ENCODE data around the gene CWF19L1. TPM values are rescaled to one million over a fixed set of nuclear protein-coding genes. Genes with fewer than 3 reads are reported as not detected.
"Not testable (repeated sequence)": the region's sequence is repeated elsewhere in the genome, so short reads cannot be mapped to it uniquely, and the experiment has no call there.

Gene CWF19L1
- total RNA-seq, 1 donor: 26.1 TPM

GRCh38 chr10:100282907-100283306 lies 15.5 kb upstream of the CWF19L1 start:
- Histone ChIP-seq H2AFZ (ENCODE audit: low read length) (no peak overlapping the region), H3K4me3 (ENCODE audit: insufficient read depth, low read length) (no peak overlapping the region), H4K20me1 (ENCODE audit: insufficient read depth, low read length) (peaks cover 15% of the 10 kb centered on the region), H3K4me1 (ENCODE audit: insufficient read depth, low read length) (peaks cover 18% of the 10 kb centered on the region), H3K4me2 (ENCODE audit: insufficient read depth, low read length) (no peak overlapping the region), H3K27me3 (ENCODE audit: insufficient read depth, low read length) (no peaks in the 10 kb centered on the region), H3K79me2 (ENCODE audit: insufficient read depth, low read length) (peaks cover 58% of the 10 kb centered on the region), H3K9me3 (ENCODE audit: low read depth, low read length) (no peaks in the 10 kb centered on the region), H3K36me3 (ENCODE audit: insufficient read depth, low read length) (peaks cover 48% of the 10 kb centered on the region), H3K27ac (ENCODE audit: low read depth, low read length) (no peak overlapping the region)
- no peak for TF ChIP-seq CTCF (IDR thresholded peaks at IDR 0.05; ENCODE audit: extremely low read depth, low read depth, low read length)
- DNase-seq (ENCODE audit: insufficient read length, low spot score, missing footprints): no peak

GRCh38 chr10:100276971-100277370 lies 9.5 kb upstream of the CWF19L1 start:
- H3K4me3 ChIP-seq (ENCODE audit: insufficient read depth, low read length); H4K20me1 ChIP-seq (ENCODE audit: insufficient read depth, low read length); H3K4me2 ChIP-seq (ENCODE audit: insufficient read depth, low read length); DNase-seq (ENCODE audit: insufficient read length, low spot score, missing footprints); H3K27ac ChIP-seq (ENCODE audit: low read depth, low read length); H3K27me3 ChIP-seq (ENCODE audit: insufficient read depth, low read length); H3K9me3 ChIP-seq (ENCODE audit: low read depth, low read length); H3K4me1 ChIP-seq (ENCODE audit: insufficient read depth, low read length); H2AFZ ChIP-seq (ENCODE audit: low read length): not testable (repeated sequence)
- Histone ChIP-seq H3K79me2 (ENCODE audit: insufficient read depth, low read length) (peaks cover 24% of the 10 kb centered on the region), H3K36me3 (ENCODE audit: insufficient read depth, low read length) (peaks cover 50% of the 10 kb centered on the region)

GRCh38 chr10:100265821-100266485 lies 1.5 kb downstream of the CWF19L1 start:
- TF ChIP-seq CTCF (IDR thresholded peaks at IDR 0.05; ENCODE audit: extremely low read depth, low read depth, low read length): no peak
- Histone ChIP-seq H3K27ac (ENCODE audit: low read depth, low read length) (no peak overlapping the region), H3K4me3 (ENCODE audit: insufficient read depth, low read length) (peak overlapping the region; percentile 94), H3K36me3 (ENCODE audit: insufficient read depth, low read length) (peaks cover 7% of the 10 kb centered on the region), H2AFZ (ENCODE audit: low read length) (no peak overlapping the region), H4K20me1 (ENCODE audit: insufficient read depth, low read length) (peaks cover 2% of the 10 kb centered on the region), H3K79me2 (ENCODE audit: insufficient read depth, low read length) (peaks cover 43% of the 10 kb centered on the region), H3K27me3 (ENCODE audit: insufficient read depth, low read length) (no peaks in the 10 kb centered on the region), H3K9me3 (ENCODE audit: low read depth, low read length) (no peaks in the 10 kb centered on the region), H3K4me1 (ENCODE audit: insufficient read depth, low read length) (peaks cover 4% of the 10 kb centered on the region), H3K4me2 (ENCODE audit: insufficient read depth, low read length) (peak overlapping the region; percentile 87)
- DNase-seq (ENCODE audit: insufficient read length, low spot score, missing footprints): no peak

- Histone ChIP-seq H3K27ac (ENCODE audit: low read depth, low read length) (no peak overlapping the region), H4K20me1 (ENCODE audit: insufficient read depth, low read length) (no peaks in the 10 kb centered on the region), H3K79me2 (ENCODE audit: insufficient read depth, low read length) (peaks cover 2% of the 10 kb centered on the region), H3K9me3 (ENCODE audit: low read depth, low read length) (no peaks in the 10 kb centered on the region), H3K27me3 (ENCODE audit: insufficient read depth, low read length) (no peaks in the 10 kb centered on the region), H2AFZ (ENCODE audit: low read length) (no peak overlapping the region), H3K4me3 (ENCODE audit: insufficient read depth, low read length) (no peak overlapping the region), H3K4me2 (ENCODE audit: insufficient read depth, low read length) (no peak overlapping the region), H3K4me1 (ENCODE audit: insufficient read depth, low read length) (no peaks in the 10 kb centered on the region), H3K36me3 (ENCODE audit: insufficient read depth, low read length) (peaks cover 57% of the 10 kb centered on the region)
- TF ChIP-seq CTCF (IDR thresholded peaks at IDR 0.05; ENCODE audit: extremely low read depth, low read depth, low read length): no peak
- DNase-seq (ENCODE audit: insufficient read length, low spot score, missing footprints): no peak
Measured at GRCh38 chr10:100254191-100254590, 13.2 kb downstream of the CWF19L1 start.

All from osteoblast (primary cell).